ENCODE results near the gene KLF7. TPM values are rescaled to one million over a fixed set of nuclear protein-coding genes. Genes with fewer than 3 reads are reported as not detected.

Gene KLF7
- total and polyA plus RNA-seq, 9 of the 15 experiments (the other 6 are each of a cell fraction or from before 2014, with no cell fraction given), result 0.04 to 0.54 (median 0.07) TPM

- TF ChIP-seq RREB1 (CRISPR knock-in tag; IDR thresholded peaks at IDR 0.05) (no peak), ZNF586 (CRISPR knock-in tag; conservative IDR thresholded peaks at IDR 0.05) (no peak), ZNF282 (CRISPR knock-in tag; IDR thresholded peaks at IDR 0.05) (no peak), ZNF778 (CRISPR knock-in tag; IDR thresholded peaks at IDR 0.05) (no peak)
Measured at GRCh38 chr2:207122651-207123334, 43.0 kb downstream of the KLF7 start (continued).

DNA sequence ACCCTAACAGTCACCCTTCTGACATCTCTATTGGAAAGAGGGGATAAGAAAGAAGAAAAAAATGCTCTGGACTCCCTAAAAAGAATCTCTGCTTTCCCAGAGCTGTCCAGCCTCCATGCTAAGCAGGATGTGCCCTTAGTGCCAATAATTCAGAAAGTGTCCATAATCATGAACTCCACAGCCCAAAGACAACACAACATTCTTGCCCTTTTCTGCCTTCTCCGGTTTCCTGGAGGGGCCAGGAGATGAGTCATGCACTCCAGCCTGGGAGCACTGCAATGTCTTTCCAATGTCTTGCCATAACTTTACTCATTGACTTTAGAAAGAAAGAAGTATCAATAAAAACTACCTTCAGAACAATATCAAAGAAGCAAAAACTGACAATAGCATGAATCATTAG lies 44.0 kb downstream of the KLF7 start:
- Histone ChIP-seq H3K4me2 (ENCODE audit: insufficient read depth, low read length) (no peak overlapping the region), H3K79me2 (ENCODE audit: control insufficient read depth, insufficient read depth, low read length) (no peaks in the 10 kb centered on the region), H2AFZ (ENCODE audit: low read depth, low read length) (no peak overlapping the region), H3K27ac (ENCODE audit: extremely low read depth, low read depth, low read length) (no peak overlapping the region), H3K27me3 (ENCODE audit: control insufficient read depth in 2 of 2, insufficient read depth in 2 of 2, low read length in 2 of 2) (peaks cover 0 to 11% of the 10 kb centered on the region in 2 experiments; a peak in 2 of 5 replicates), H3K36me3 (ENCODE audit: control insufficient read depth, insufficient read depth, low read length) (no peaks in the 10 kb centered on the region), H3K9me1 (ENCODE audit: control insufficient read depth, insufficient read depth, low read length) (no peaks in the 10 kb centered on the region), H3K4me1 (replicated peaks in 1 of 2; ENCODE audit: control insufficient read depth in 2 of 2, insufficient read depth in 2 of 2, low read length in 2 of 2) (no peaks in the 10 kb centered on the region; a peak in 1 of 5 replicates), H4K20me1 (replicated peaks; ENCODE audit: control insufficient read depth, insufficient read depth, low read length) (no peaks in the 10 kb centered on the region), H3K9me3 (replicated peaks; ENCODE audit: control insufficient read depth, insufficient read depth, low read depth, low read length) (no peaks in the 10 kb centered on the region), H3K9ac (ENCODE audit: insufficient read depth in 1 of 2, low read depth in 2 of 2, low read length in 2 of 2) (no peak overlapping the region), H3K4me3 (no peak overlapping the region)
- DNase-seq (ENCODE audit: extremely low read depth in 1 of 4, low spot score in 3 of 4), result no peak
- intact Hi-C loops (cut with micrococcal nuclease) (no loop called here), in situ Hi-C loops (cut with MboI) (no loop called here)
- BruUV-seq (replicated peaks), result no TSS peak
- ChIA-PET POLR2A (no interaction called here), CTCF (ENCODE audit: low intra/inter-chr PET ratio) (no interaction called here)
- 8% methylated on average over 1 of the region's 1 CpG for WGBS (ENCODE audit: insufficient coverage, low coverage, missing lambda C conversion rate)
- no peak for ATAC-seq
- TF ChIP-seq, protein P1, sequence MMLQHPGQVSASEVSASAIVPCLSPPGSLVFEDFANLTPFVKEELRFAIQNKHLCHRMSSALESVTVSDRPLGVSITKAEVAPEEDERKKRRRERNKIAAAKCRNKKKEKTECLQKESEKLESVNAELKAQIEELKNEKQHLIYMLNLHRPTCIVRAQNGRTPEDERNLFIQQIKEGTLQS (IDR thresholded peaks at IDR 0.05), result 0 out of 2 replicates have a peak, but pooled peaks have one; percentile 11
- TF ChIP-seq, protein P1 (CRISPR knock-in tag; conservative IDR thresholded peaks at IDR 0.05), result no peak
- 0 out of 2 replicates have a peak, but pooled peaks have one; percentile 23 for TF ChIP-seq FOSL1 (tag; conservative IDR thresholded peaks at IDR 0.05)
- TF ChIP-seq, protein P2, sequence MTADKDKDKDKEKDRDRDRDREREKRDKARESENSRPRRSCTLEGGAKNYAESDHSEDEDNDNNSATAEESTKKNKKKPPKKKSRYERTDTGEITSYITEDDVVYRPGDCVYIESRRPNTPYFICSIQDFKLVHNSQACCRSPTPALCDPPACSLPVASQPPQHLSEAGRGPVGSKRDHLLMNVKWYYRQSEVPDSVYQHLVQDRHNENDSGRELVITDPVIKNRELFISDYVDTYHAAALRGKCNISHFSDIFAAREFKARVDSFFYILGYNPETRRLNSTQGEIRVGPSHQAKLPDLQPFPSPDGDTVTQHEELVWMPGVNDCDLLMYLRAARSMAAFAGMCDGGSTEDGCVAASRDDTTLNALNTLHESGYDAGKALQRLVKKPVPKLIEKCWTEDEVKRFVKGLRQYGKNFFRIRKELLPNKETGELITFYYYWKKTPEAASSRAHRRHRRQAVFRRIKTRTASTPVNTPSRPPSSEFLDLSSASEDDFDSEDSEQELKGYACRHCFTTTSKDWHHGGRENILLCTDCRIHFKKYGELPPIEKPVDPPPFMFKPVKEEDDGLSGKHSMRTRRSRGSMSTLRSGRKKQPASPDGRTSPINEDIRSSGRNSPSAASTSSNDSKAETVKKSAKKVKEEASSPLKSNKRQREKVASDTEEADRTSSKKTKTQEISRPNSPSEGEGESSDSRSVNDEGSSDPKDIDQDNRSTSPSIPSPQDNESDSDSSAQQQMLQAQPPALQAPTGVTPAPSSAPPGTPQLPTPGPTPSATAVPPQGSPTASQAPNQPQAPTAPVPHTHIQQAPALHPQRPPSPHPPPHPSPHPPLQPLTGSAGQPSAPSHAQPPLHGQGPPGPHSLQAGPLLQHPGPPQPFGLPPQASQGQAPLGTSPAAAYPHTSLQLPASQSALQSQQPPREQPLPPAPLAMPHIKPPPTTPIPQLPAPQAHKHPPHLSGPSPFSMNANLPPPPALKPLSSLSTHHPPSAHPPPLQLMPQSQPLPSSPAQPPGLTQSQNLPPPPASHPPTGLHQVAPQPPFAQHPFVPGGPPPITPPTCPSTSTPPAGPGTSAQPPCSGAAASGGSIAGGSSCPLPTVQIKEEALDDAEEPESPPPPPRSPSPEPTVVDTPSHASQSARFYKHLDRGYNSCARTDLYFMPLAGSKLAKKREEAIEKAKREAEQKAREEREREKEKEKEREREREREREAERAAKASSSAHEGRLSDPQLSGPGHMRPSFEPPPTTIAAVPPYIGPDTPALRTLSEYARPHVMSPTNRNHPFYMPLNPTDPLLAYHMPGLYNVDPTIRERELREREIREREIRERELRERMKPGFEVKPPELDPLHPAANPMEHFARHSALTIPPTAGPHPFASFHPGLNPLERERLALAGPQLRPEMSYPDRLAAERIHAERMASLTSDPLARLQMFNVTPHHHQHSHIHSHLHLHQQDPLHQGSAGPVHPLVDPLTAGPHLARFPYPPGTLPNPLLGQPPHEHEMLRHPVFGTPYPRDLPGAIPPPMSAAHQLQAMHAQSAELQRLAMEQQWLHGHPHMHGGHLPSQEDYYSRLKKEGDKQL (CRISPR knock-in tag; IDR thresholded peaks at IDR 0.05; ENCODE audit: borderline replicate concordance), result no peak
- no peak for FAIRE-seq
